GM21786 (cell line): Measurements from ENCODE around the gene STK10.
"Not testable (repeated sequence)": the region's sequence is repeated elsewhere in the genome, so short reads cannot be mapped to it uniquely, and the experiment has no call there.

Source experiments
- ATAC-seq: cut with Tn5 transposase; IDR thresholded peaks from one replicate; pipeline ENCODE4 v1.9.1; 2021; ENCODE audit not compliant: unreplicated experiment

STK10 gene

GRCh38 chr5:172020110-172020786 is 167.8 kb downstream of the STK10 start:
- not testable (repeated sequence) for ATAC-seq

- no peak for ATAC-seq
These were observed 172.7 kb downstream of the STK10 start for GRCh38 chr5:172015346-172015745.

GRCh38 chr5:172010278-172010677 is 177.7 kb downstream of the STK10 start:
- no peak for ATAC-seq

GRCh38 chr5:172009536-172010270 is 178.3 kb downstream of the STK10 start:
- ATAC-seq = no peak

GRCh38 chr5:172008689-172009141 is 179.3 kb downstream of the STK10 start:
- no peak for ATAC-seq

GRCh38 chr5:172008111-172008455 is 179.9 kb downstream of the STK10 start:
- no peak for ATAC-seq

GRCh38 chr5:172007175-172008110 is 180.6 kb downstream of the STK10 start:
- no peak for ATAC-seq

GRCh38 chr5:172006321-172007174 is 181.5 kb downstream of the STK10 start, which contains the start of gene FBXW11:
TSS of gene FBXW11 (minus strand) at chr5:172006638. CDS start at chr5:172006502, 136 bp downstream.
- ATAC-seq = peak; percentile 80

GRCh38 chr5:172005708-172006320 is 182.2 kb downstream of the STK10 start:
- no peak for ATAC-seq

GRCh38 chr5:172004824-172005237 is 183.2 kb downstream of the STK10 start:
- ATAC-seq = no peak

- ATAC-seq = no peak
These were observed 184.3 kb downstream of the STK10 start for GRCh38 chr5:172003746-172004145.

GRCh38 chr5:172002840-172003512 is 185.0 kb downstream of the STK10 start:
- no peak for ATAC-seq

GRCh38 chr5:172002310-172002709 is 185.7 kb downstream of the STK10 start:
- ATAC-seq = no peak

- peak; percentile 62 for ATAC-seq
These were observed 188.1 kb downstream of the STK10 start for GRCh38 chr5:171999877-172000276.

GRCh38 chr5:171999100-171999499 is 188.9 kb downstream of the STK10 start:
- no peak for ATAC-seq

- no peak for ATAC-seq
These were observed 191.0 kb downstream of the STK10 start for GRCh38 chr5:171997011-171997410.

- ATAC-seq = no peak
These were observed 195.2 kb downstream of the STK10 start for GRCh38 chr5:171992813-171993212.

- no peak for ATAC-seq
These were observed 195.7 kb downstream of the STK10 start for GRCh38 chr5:171992305-171992704.
